Keratinocyte (primary cell): Measurements from ENCODE around the gene CHCHD1.

Source experiments
- EZH2 ChIP-seq: IDR thresholded peaks from one replicate; pipeline ENCODE4 v1.6.1; 2012; ENCODE audit warnings: inconsistent platforms, mild to moderate bottlenecking, low read length, moderate library complexity
- TF ChIP-seq, protein P1 (sequence below), 3 experiments: IDR thresholded peaks in 1 of 3; conservative IDR thresholded peaks in 1 of 3; optimal IDR thresholded peaks in 1 of 3; 2 replicates in 2 of 3; 3 replicates in 1 of 3; pipeline versions ENCODE3 to v1.5.1; 2011; ENCODE audit warnings: low read length in 3 of 3, mild to moderate bottlenecking in 3 of 3, moderate library complexity in 2 of 3, control low read depth in 1 of 3, inconsistent platforms in 1 of 3; ENCODE audit not compliant: insufficient read depth in 2 of 3; ENCODE audit errors: extremely low read depth in 1 of 3

DNA sequence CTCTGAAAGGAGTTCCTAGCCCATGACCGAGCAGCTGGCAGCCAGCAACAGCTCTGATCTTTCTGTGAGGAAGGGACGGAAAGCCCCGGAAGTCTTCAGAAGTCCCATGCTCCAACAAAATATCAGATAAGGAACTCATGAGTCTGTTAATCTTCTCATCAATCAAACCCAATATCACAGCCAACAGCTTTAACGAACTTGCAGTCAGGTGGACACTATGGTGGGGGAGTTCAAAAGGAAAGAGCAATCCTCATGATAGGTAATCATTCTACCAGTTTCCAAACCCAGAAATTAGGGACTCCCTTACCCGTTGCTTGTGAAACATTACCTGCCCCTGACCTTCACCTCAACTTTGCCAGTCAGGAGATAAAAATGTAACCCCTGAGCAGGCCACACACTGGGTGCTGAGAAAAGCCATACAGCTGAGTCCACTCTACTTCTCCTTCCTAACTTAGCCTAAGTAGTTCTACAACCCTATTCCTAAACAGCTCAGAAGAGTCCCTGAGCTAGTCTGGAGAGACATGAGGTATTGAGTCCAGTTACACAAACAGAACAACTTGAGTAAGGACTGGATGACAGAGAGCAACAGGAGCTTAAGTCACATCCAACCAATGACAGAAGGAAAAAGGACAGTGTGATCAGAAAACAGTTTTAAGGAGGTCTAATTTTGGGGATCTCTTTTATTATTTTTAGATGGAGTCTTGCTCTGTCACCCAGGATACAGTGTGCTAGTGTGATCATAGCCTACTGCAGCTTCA lies 27.4 kb downstream of the CHCHD1 start:
- TF ChIP-seq, protein P1, sequence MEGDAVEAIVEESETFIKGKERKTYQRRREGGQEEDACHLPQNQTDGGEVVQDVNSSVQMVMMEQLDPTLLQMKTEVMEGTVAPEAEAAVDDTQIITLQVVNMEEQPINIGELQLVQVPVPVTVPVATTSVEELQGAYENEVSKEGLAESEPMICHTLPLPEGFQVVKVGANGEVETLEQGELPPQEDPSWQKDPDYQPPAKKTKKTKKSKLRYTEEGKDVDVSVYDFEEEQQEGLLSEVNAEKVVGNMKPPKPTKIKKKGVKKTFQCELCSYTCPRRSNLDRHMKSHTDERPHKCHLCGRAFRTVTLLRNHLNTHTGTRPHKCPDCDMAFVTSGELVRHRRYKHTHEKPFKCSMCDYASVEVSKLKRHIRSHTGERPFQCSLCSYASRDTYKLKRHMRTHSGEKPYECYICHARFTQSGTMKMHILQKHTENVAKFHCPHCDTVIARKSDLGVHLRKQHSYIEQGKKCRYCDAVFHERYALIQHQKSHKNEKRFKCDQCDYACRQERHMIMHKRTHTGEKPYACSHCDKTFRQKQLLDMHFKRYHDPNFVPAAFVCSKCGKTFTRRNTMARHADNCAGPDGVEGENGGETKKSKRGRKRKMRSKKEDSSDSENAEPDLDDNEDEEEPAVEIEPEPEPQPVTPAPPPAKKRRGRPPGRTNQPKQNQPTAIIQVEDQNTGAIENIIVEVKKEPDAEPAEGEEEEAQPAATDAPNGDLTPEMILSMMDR (optimal IDR thresholded peaks at IDR 0.05 in 1 of 3, IDR thresholded peaks at IDR 0.05 in 1 of 3, conservative IDR thresholded peaks at IDR 0.05 in 1 of 3; ENCODE audit: extremely low read depth in 1 of 3, insufficient read depth in 2 of 3, low read length in 3 of 3), result no peak
- TF ChIP-seq EZH2, result no peak
